G401 (cell line): Measurements from ENCODE around the gene HAGHL. TPM values are rescaled to one million over a fixed set of nuclear protein-coding genes. Genes with fewer than 3 reads are reported as not detected.

ENCODE experiments used
- DNase-seq: peaks from one replicate; pipeline ENCODE4 v3.0.0-alpha.2; 2015; ENCODE audit warnings: low spot score
- in situ Hi-C: cut with HindIII; loops from 2 replicates; pipeline ENCODE4 v1.10.0; 2016; ENCODE audit warnings: low sequenced_read_pairs, mixed read lengths
- total RNA-seq: library from RNA; depleted of rRNA; stranded (reverse); fragments of >200 nt; shearing (Covaris generic); gene quantifications from 2 replicates; pipeline ENCODE4 v1.2.3, GENCODE V29; 2014; rRNA removed

The HAGHL gene
- total RNA-seq = 42.3 and 43.1 TPM in 2 replicates

GRCh38 chr16:726438-727290, at the start of gene HAGHL, which contains the start of gene CCDC78:
HAGHL (plus strand) TSS chr16:727106; CDS start chr16:727510, 404 bp downstream.
CCDC78 (minus strand) TSS chr16:726443; CDS start chr16:726367, 76 bp downstream.
- peak; percentile 45 for DNase-seq
- in situ Hi-C loops = no loop called here

- in situ Hi-C loops = no loop called here
- DNase-seq = no peak
Observed at GRCh38 chr16:677316-678190, 49.4 kb upstream of the HAGHL start.

- DNase-seq = peak; percentile 78
- in situ Hi-C loops = no loop called here
Observed at GRCh38 chr16:678209-678857, 48.6 kb upstream of the HAGHL start.

GRCh38 chr16:678858-679813, 47.8 kb upstream of the HAGHL start:
- DNase-seq = peak; percentile 76
- in situ Hi-C loops = no loop called here

- DNase-seq = peak; percentile 75
- in situ Hi-C loops = no loop called here
Observed at GRCh38 chr16:679814-680624, 46.9 kb upstream of the HAGHL start, which contains the start of gene STUB1. STUB1 (plus strand) TSS chr16:680410; CDS start chr16:680526, 116 bp downstream.

- in situ Hi-C loops = no loop called here
- DNase-seq = no peak
Observed at GRCh38 chr16:680625-680945, 46.3 kb upstream of the HAGHL start.

- in situ Hi-C loops = no loop called here
- DNase-seq = peak; percentile 53
Observed at GRCh38 chr16:680967-681745, 45.8 kb upstream of the HAGHL start.

- in situ Hi-C loops = no loop called here
- DNase-seq = no peak
Observed at GRCh38 chr16:681746-682427, 45.0 kb upstream of the HAGHL start.

- in situ Hi-C loops = no loop called here
- DNase-seq = no peak
Observed at GRCh38 chr16:682493-683395, 44.2 kb upstream of the HAGHL start.

GRCh38 chr16:683396-684070, 43.4 kb upstream of the HAGHL start:
- DNase-seq = no peak
- in situ Hi-C loops = no loop called here

GRCh38 chr16:684071-684794, 42.7 kb upstream of the HAGHL start, which contains the start of gene JMJD8:
JMJD8 (minus strand) TSS chr16:684334; CDS start chr16:684319, 15 bp downstream.
- peak; percentile 91 for DNase-seq
- in situ Hi-C loops = no loop called here

GRCh38 chr16:684961-685696, 41.8 kb upstream of the HAGHL start:
- no peak for DNase-seq
- in situ Hi-C loops = no loop called here

- peak; percentile 55 for DNase-seq
- in situ Hi-C loops = no loop called here
Observed at GRCh38 chr16:685967-686366, 40.9 kb upstream of the HAGHL start.
